NCI-H1694 (cell line): ENCODE results near the gene PRG3.

Experiments
- DNase-seq: peaks from one replicate; lab custom pipeline; 2025; lab: John Stamatoyannopoulos, UW

The PRG3 gene

GRCh38 chr11:57380975-57381374 lies at the start of gene PRG3:
TSS of gene PRG3 (minus strand) at chr11:57381150. CDS start at chr11:57380708, 442 bp downstream.
- DNase-seq, result no peak

GRCh38 chr11:57429946-57430345 lies 49.0 kb upstream of the PRG3 start:
- DNase-seq, result no peak

GRCh38 chr11:57428643-57429042 lies 47.7 kb upstream of the PRG3 start:
- no peak for DNase-seq

- no peak for DNase-seq
Measured at GRCh38 chr11:57427727-57428082, 46.8 kb upstream of the PRG3 start.

GRCh38 chr11:57426929-57427726 lies 46.2 kb upstream of the PRG3 start, which contains the start of gene SLC43A3:
TSS of gene SLC43A3 (minus strand) at chr11:57427121. CDS start at chr11:57426172, 949 bp downstream.
- no peak for DNase-seq

GRCh38 chr11:57426439-57426928 lies 45.5 kb upstream of the PRG3 start:
- DNase-seq, result no peak

GRCh38 chr11:57425565-57426438 lies 44.9 kb upstream of the PRG3 start:
- DNase-seq, result no peak

GRCh38 chr11:57424792-57425564 lies 44.0 kb upstream of the PRG3 start:
- DNase-seq, result no peak

- DNase-seq, result no peak
Measured at GRCh38 chr11:57424137-57424791, 43.3 kb upstream of the PRG3 start.

GRCh38 chr11:57422669-57423068 lies 41.7 kb upstream of the PRG3 start:
- no peak for DNase-seq

- DNase-seq, result no peak
Measured at GRCh38 chr11:57421805-57422204, 40.9 kb upstream of the PRG3 start.

GRCh38 chr11:57421066-57421465 lies 40.1 kb upstream of the PRG3 start:
- DNase-seq, result no peak

- DNase-seq, result no peak
Measured at GRCh38 chr11:57419146-57419545, 38.2 kb upstream of the PRG3 start.

GRCh38 chr11:57418131-57418530 lies 37.2 kb upstream of the PRG3 start:
- DNase-seq, result no peak

- no peak for DNase-seq
Measured at GRCh38 chr11:57417056-57417455, 36.1 kb upstream of the PRG3 start.

- no peak for DNase-seq
Measured at GRCh38 chr11:57416436-57416835, 35.5 kb upstream of the PRG3 start.

- DNase-seq, result no peak
Measured at GRCh38 chr11:57414612-57415212, 33.8 kb upstream of the PRG3 start.

- no peak for DNase-seq
Measured at GRCh38 chr11:57413681-57414080, 32.7 kb upstream of the PRG3 start.

- DNase-seq, result no peak
Measured at GRCh38 chr11:57410287-57410686, 29.3 kb upstream of the PRG3 start.

- DNase-seq, result no peak
Measured at GRCh38 chr11:57409321-57410100, 28.6 kb upstream of the PRG3 start.
